GM23248 (cell line): ENCODE results near the gene PALB2.

Experiments
- EZH2 ChIP-seq: fragments of 200-600 bp; sonication (generic); IDR thresholded peaks from 2 replicates; pipeline ENCODE4 v1.6.1; 2018; ENCODE audit warnings: antibody characterized with exemption, mild to moderate bottlenecking; ENCODE audit not compliant: insufficient read depth, poor library complexity, severe bottlenecking
- EZH2phosphoT487 ChIP-seq: fragments of 200-600 bp; sonication (generic); IDR thresholded peaks from 2 replicates; pipeline ENCODE4 v1.6.1; 2018; ENCODE audit warnings: antibody characterized with exemption, moderate library complexity, mild to moderate bottlenecking, low read depth; ENCODE audit not compliant: insufficient read depth

GRCh38 chr16:23556881-23557778, 84.0 kb downstream of the PALB2 start, which contains the start of the genes EARS2 and UBFD1:
- TF ChIP-seq EZH2phosphoT487: no peak
- no peak for TF ChIP-seq EZH2
